K562 (cell line): ENCODE data around the gene CHTOP. TPM values are rescaled to one million over a fixed set of nuclear protein-coding genes. Genes with fewer than 3 reads are reported as not detected.

Experiments used
- ATAC-seq: fragments of 200-7000 bp; cut with Tn5 transposase; 3 replicates; pipeline ENCODE4 v1.9.1; 2020; ENCODE audit warnings: moderate library complexity
- BruUV-seq: library from RNA; stranded (reverse); fragments of 400-500 nt; replicated peaks from 2 replicates; lab custom pipeline; 2021; lab: Mats Ljungman, UMichigan
- CTCF ChIA-PET: fragments of 300-600 bp; formaldehyde crosslinking; extraction: SDS; loops from one replicate; lab custom pipeline; 2021; ENCODE audit warnings: low intra/inter-chr PET ratio; lab: Yijun Ruan, JAX
- POLR2A ChIA-PET: fragments of 300-600, 350-650 bp; sonication (Branson Sonifier 250); formaldehyde crosslinking; extraction: SDS; loops from one replicate; lab custom pipeline; 2021; ENCODE audit warnings: antibody characterized with exemption, inconsistent platforms; lab: Yijun Ruan, JAX
- DNase-seq, 4 experiments: peaks; one replicate each; pipeline versions ENCODE4 v3.0.0 to v3.0.0-alpha.2; 2011 to 2018; ENCODE audit warnings: low spot score in 3 of 4, mixed read lengths in 3 of 4; ENCODE audit errors: extremely low read depth in 1 of 4
- FAIRE-seq: peaks from 2 replicates; lab custom pipeline; 2011; peaks lifted over from hg19 to GRCh38; lab: Jason Lieb, UNC
- H2AFZ ChIP-seq: 2 replicates; pipeline ENCODE4 v1.6.0; 2011; ENCODE audit warnings: low read depth, low read length, control low read depth, inconsistent platforms
- H3K27ac ChIP-seq: fragments of 200-600 bp; 3 replicates; pipeline ENCODE4 v1.8.0; 2011; ENCODE audit warnings: low read depth, mild to moderate bottlenecking, control low read depth, inconsistent platforms, low read length, moderate library complexity, mixed read lengths; ENCODE audit errors: extremely low read depth
- H3K27me3 ChIP-seq, 2 experiments: fragments of 300-600 bp in 1 of 2; 2 replicates in 1 of 2; 3 replicates in 1 of 2; pipeline versions ENCODE4 v1.6.0 to v1.8.0; 2011; ENCODE audit warnings: inconsistent platforms in 2 of 2, low read length in 2 of 2, mild to moderate bottlenecking in 1 of 2, mixed read lengths in 1 of 2, moderate library complexity in 1 of 2; ENCODE audit not compliant: control insufficient read depth in 2 of 2, insufficient read depth in 2 of 2
- H3K36me3 ChIP-seq: fragments of 300-600 bp; 3 replicates; pipeline ENCODE4 v1.8.0; 2011; ENCODE audit warnings: mild to moderate bottlenecking, low read length, inconsistent platforms; ENCODE audit not compliant: control insufficient read depth, insufficient read depth
- H3K4me1 ChIP-seq, 2 experiments: fragments of 200-600 bp in 1 of 2; replicated peaks in 1 of 2; 2 replicates in 1 of 2; 3 replicates in 1 of 2; pipeline versions ENCODE4 v1.5.1 to v1.8.0; 2011; ENCODE audit warnings: inconsistent platforms in 2 of 2, low read length in 2 of 2, mild to moderate bottlenecking in 1 of 2, mixed read lengths in 1 of 2, moderate library complexity in 1 of 2; ENCODE audit not compliant: control insufficient read depth in 2 of 2, insufficient read depth in 2 of 2
- H3K4me2 ChIP-seq: 2 replicates; pipeline ENCODE4 v1.6.1; 2011; ENCODE audit warnings: low read length, control low read depth, inconsistent platforms, mixed read lengths; ENCODE audit not compliant: insufficient read depth
- H3K4me3 ChIP-seq: fragments of 200-600 bp; sonication (generic), shearing (Covaris generic); 2 replicates; pipeline ENCODE4 v1.5.1; 2016; ENCODE audit warnings: control low read depth, inconsistent platforms
- H3K79me2 ChIP-seq: fragments of 200-600 bp; 3 replicates; pipeline ENCODE4 v1.8.0; 2011; ENCODE audit warnings: low read length, inconsistent platforms; ENCODE audit not compliant: control insufficient read depth, insufficient read depth
- H3K9ac ChIP-seq, 2 experiments: 2 replicates each; pipeline versions ENCODE4 v1.6.0 to v1.6.1; 2011; ENCODE audit warnings: low read depth in 2 of 2, low read length in 2 of 2, control low read depth in 1 of 2, inconsistent platforms in 1 of 2, mild to moderate bottlenecking in 1 of 2, mixed read lengths in 1 of 2; ENCODE audit not compliant: insufficient read depth in 1 of 2
- H3K9me1 ChIP-seq: one replicate; pipeline ENCODE4 v1.6.0; 2011; ENCODE audit warnings: inconsistent platforms, mild to moderate bottlenecking, low read length, moderate library complexity; ENCODE audit not compliant: control insufficient read depth, insufficient read depth
- H3K9me3 ChIP-seq: replicated peaks from 2 replicates; pipeline ENCODE4 v1.5.1; 2011; ENCODE audit warnings: low read depth, low read length, inconsistent platforms; ENCODE audit not compliant: control insufficient read depth, insufficient read depth
- H4K20me1 ChIP-seq: replicated peaks from 2 replicates; pipeline ENCODE4 v1.6.1; 2011; ENCODE audit warnings: low read length, inconsistent platforms, mixed read lengths; ENCODE audit not compliant: control insufficient read depth, insufficient read depth
- BRD4 ChIP-seq: fragments of 200-600 bp; sonication (generic); IDR thresholded peaks from 2 replicates; pipeline ENCODE4 v1.6.1; 2017; ENCODE audit warnings: inconsistent platforms
- CAMTA2 ChIP-seq: fragments of 250-450 bp; sonication (Bioruptor Pico); conservative IDR thresholded peaks from 2 replicates; pipeline ENCODE4 v1.5.1; 2022
- MXI1 ChIP-seq: IDR thresholded peaks from 2 replicates; pipeline ENCODE4 v1.6.1; 2011; ENCODE audit warnings: low read depth, mild to moderate bottlenecking, improper control_type of control experiment, low read length
- NBN ChIP-seq: fragments of 450-650 bp; IDR thresholded peaks from 2 replicates; pipeline ENCODE4 v1.6.1; 2016; ENCODE audit warnings: low read depth, mild to moderate bottlenecking
- SREBF1 ChIP-seq: fragments of 150-350 bp; IDR thresholded peaks from 2 replicates; pipeline ENCODE4 v1.6.1; 2014; ENCODE audit warnings: antibody characterized with exemption, low read depth, low read length, borderline replicate concordance
- ZFP30 ChIP-seq: fragments of 250-450 bp; sonication (Bioruptor Pico); IDR thresholded peaks from 2 replicates; pipeline ENCODE4 v1.8.0; 2022; ENCODE audit warnings: moderate library complexity, mild to moderate bottlenecking, inconsistent platforms, borderline replicate concordance
- ZNF263 ChIP-seq: sonication (generic); formaldehyde crosslinking; IDR thresholded peaks from 2 replicates; pipeline ENCODE4 v1.8.0; 2022; ENCODE audit warnings: mild to moderate bottlenecking, missing genetic modification reagents, borderline replicate concordance
- WGBS: fragments of 100-300 bp; shearing (Covaris generic); methylation state at CpG from one replicate; pipeline ENCODE4 v1.1.6; 2016; ENCODE audit warnings: low coverage, mixed read lengths; ENCODE audit not compliant: insufficient coverage; ENCODE audit errors: missing lambda C conversion rate; 5-methylcytosine and 5-hydroxymethylcytosine counted together
- in situ Hi-C: fragments of 300-500 bp; cut with MboI; formaldehyde crosslinking; loops from 4 replicates; pipeline ENCODE4 v1.15.0; 2018; ENCODE audit warnings: inconsistent platforms, mixed read lengths
- intact Hi-C: fragments of 100-400 bp; cut with micrococcal nuclease; formaldehyde crosslinking; loops from 2 replicates; pipeline ENCODE4 v1.14.2; 2022
- polyA plus RNA-seq, 8 experiments: library from polyadenylated mRNA; depleted of rRNA in 4 of 8; stranded (reverse) in 5 of 8; unstranded in 3 of 8; fragments of >200 nt; fragmentation: Nextera tagmentation in 2 of 8; fragmentation: Illumina TruSeq in 1 of 8; extraction: Ambion mirVana in 2 of 8; extraction: Trizol in 1 of 8; gene quantifications; 2 replicates each; pipeline versions ENCODE4 v1.2.1 to v1.2.3, GENCODE V29; 2011 to 2014; ENCODE audit warnings: inconsistent platforms in 1 of 8, missing spikeins in 1 of 8
- total RNA-seq, 7 experiments: library from RNA; depleted of rRNA in 6 of 7; stranded (reverse); fragments of >200 nt in 6 of 7; fragmentation: Illumina TruSeq in 2 of 7; extraction: Trizol in 2 of 7; gene quantifications; 2 replicates each; pipeline versions ENCODE4 v1.2.1 to v1.2.3, GENCODE V29; 2011 to 2021; ENCODE audit warnings: low replicate concordance in 1 of 7

The CHTOP gene
- total and polyA plus RNA-seq, 9 of the 15 experiments (the other 6 are each of a cell fraction or from before 2014, with no cell fraction given): 10.2 to 91.8 (median 60.8) TPM

GRCh38 chr1:153614189-153614900 is 19.5 kb upstream of the CHTOP start:
- Histone ChIP-seq H2AFZ (no peak overlapping the region), H4K20me1 (no peaks in the 10 kb centered on the region), H3K9me3 (no peaks in the 10 kb centered on the region), H3K27me3 (no peaks in the 10 kb centered on the region), H3K9ac (no peak overlapping the region), H3K9me1 (no peaks in the 10 kb centered on the region)
- POLR2A ChIA-PET: interaction anchor here (0.6 to 6.8 kb wide), 6 partner anchors 10 to 898 kb away, joined by 3 to 70 read pairs (median 4); partner anchors contain the start of genes S100A1 and S100A13
- FAIRE-seq (no peak), ATAC-seq (no peak)
- in situ Hi-C loops: no loop called here
- no peak for TF ChIP-seq MXI1
- no peak for TF ChIP-seq SREBF1
- TF ChIP-seq CAMTA2 (CRISPR knock-in tag): no peak
- TF ChIP-seq BRD4: no peak
- no peak for TF ChIP-seq ZFP30
- TF ChIP-seq ZNF263 (CRISPR knock-in tag): peak; percentile 87
- TF ChIP-seq NBN: no peak
- TF ChIP-seq, all 486 proteins: peak for 1
- Histone ChIP-seq H3K79me2 (no peaks in the 10 kb centered on the region), H3K4me2 (no peak overlapping the region), H3K27ac (no peak overlapping the region), H3K4me1 (peaks cover 28 to 47% of the 10 kb centered on the region in 2 experiments), H3K4me3 (no peak overlapping the region), H3K36me3 (no peaks in the 10 kb centered on the region)
- BruUV-seq: no TSS peak
- intact Hi-C loops: no loop called here
- WGBS: 45% methylated on average over 2 of the region's 2 CpGs
- no peak for DNase-seq
- CTCF ChIA-PET: no interaction called here
